HG03025 (cell line): ENCODE results near the gene CDH6.

Experiments used
- ATAC-seq: cut with Tn5 transposase; IDR thresholded peaks from one replicate; pipeline ENCODE4 v1.9.1; 2021; ENCODE audit warnings: mild to moderate bottlenecking, moderate library complexity; ENCODE audit not compliant: unreplicated experiment, low FRiP score

CDH6 gene

GRCh38 chr5:31365776-31366175 is 172.3 kb downstream of the CDH6 start:
- ATAC-seq = no peak

- no peak for ATAC-seq
Observed at GRCh38 chr5:31366941-31367340, 173.5 kb downstream of the CDH6 start.

DNA sequence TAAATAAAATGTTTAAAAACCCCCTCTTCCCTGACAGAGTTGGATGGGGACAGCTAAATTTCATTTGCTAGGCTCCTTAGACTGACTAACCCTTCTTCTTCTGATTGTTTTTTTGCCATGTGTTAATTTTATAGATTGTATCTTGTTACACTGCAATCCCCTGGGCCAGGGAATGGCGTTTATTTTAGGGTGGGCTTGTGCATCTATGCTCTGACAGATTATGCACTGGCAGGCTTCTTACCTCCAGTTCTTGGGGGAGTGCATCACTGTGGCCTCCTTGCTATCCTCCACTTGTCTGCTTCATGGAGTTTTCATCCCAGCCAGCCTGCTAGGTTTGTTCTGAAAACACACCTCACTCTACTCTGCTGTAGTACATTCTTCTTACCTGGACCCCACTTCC is 178.6 kb downstream of the CDH6 start:
- ATAC-seq = no peak

- ATAC-seq = no peak
Observed at GRCh38 chr5:31375999-31376720, 182.7 kb downstream of the CDH6 start.

GRCh38 chr5:31377274-31377946 is 183.9 kb downstream of the CDH6 start:
- ATAC-seq = no peak

GRCh38 chr5:31378136-31378535 is 184.7 kb downstream of the CDH6 start:
- ATAC-seq = no peak
